Subcutaneous abdominal adipose tissue (tissue), 5 donors: ENCODE data around the gene TVP23A.
"Not testable (repeated sequence)": the region's sequence is repeated elsewhere in the genome, so short reads cannot be mapped to it uniquely, and the experiment has no call there.

Source experiments
- H3K27ac ChIP-seq: one replicate; pipeline ENCODE4 v1.7.0; 2013; ENCODE audit warnings: low read depth, mild to moderate bottlenecking, inconsistent platforms, low read length, moderate library complexity
- H3K27me3 ChIP-seq, 5 donors: one replicate each; pipeline ENCODE4 v1.7.0; 2013; ENCODE audit warnings: low read length in 5 of 5, inconsistent platforms in 1 of 5; ENCODE audit not compliant: control insufficient read depth in 5 of 5, insufficient read depth in 4 of 5
- H3K36me3 ChIP-seq, 5 donors: one replicate each; pipeline ENCODE4 v1.7.0; 2013; ENCODE audit warnings: low read length in 5 of 5; ENCODE audit not compliant: control insufficient read depth in 5 of 5, insufficient read depth in 5 of 5
- H3K4me1 ChIP-seq, 5 donors: one replicate each; pipeline ENCODE4 v1.7.0; 2013; ENCODE audit warnings: low read length in 5 of 5, mild to moderate bottlenecking in 3 of 5, moderate library complexity in 1 of 5; ENCODE audit not compliant: control insufficient read depth in 5 of 5, insufficient read depth in 5 of 5
- H3K4me3 ChIP-seq, 5 donors: one replicate each; pipeline ENCODE4 v1.7.0; 2013; ENCODE audit warnings: low read length in 5 of 5, low read depth in 1 of 5
- H3K9ac ChIP-seq, 5 donors: one replicate each; pipeline ENCODE4 v1.7.0; 2013; ENCODE audit warnings: low read length in 5 of 5, mild to moderate bottlenecking in 4 of 5, moderate library complexity in 3 of 5
- H3K9me3 ChIP-seq, 5 donors: one replicate each; pipeline ENCODE4 v1.7.0; 2013; ENCODE audit warnings: low read length in 5 of 5; ENCODE audit not compliant: control insufficient read depth in 5 of 5
- donor health status: healthy.
- donor health status: healthy.
- donor health status: healthy.
- donor health status: healthy.
- donor health status: healthy.

Gene TVP23A

DNA sequence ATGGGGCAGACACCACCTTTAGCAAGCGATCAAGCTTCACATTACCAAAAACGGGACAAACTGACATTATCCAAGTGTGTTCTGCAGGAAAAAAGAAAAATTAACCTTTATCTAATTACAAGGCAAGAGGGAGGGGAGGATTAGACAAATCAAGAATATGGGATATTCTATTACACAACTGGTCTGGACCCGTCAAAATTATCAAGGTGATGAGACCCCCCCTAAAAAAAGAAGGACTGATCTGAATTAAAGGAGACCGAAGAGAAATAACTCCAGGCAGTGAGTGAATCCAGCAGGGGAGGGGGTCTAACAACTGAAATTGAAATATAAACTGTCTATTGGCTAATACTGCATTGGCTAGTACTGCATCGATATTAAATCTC is 75.4 kb downstream of the TVP23A start:
- Histone ChIP-seq H3K27me3 (peaks cover 0 to 3% (median 0%) of the 10 kb centered on the region in 5 donors), H3K27ac (peak overlapping the region; percentile 98), H3K4me1 (peaks cover 5 to 33% (median 27%) of the 10 kb centered on the region in 5 donors), H3K36me3 (peaks cover 0 to 15% (median 11%) of the 10 kb centered on the region in 5 donors), H3K9me3 (no peaks in the 10 kb centered on the region), H3K9ac (peak overlapping the region; percentile 10 to 99 (median 95)), H3K4me3 (peak overlapping the region; percentile 25 to 85 (median 79))

DNA sequence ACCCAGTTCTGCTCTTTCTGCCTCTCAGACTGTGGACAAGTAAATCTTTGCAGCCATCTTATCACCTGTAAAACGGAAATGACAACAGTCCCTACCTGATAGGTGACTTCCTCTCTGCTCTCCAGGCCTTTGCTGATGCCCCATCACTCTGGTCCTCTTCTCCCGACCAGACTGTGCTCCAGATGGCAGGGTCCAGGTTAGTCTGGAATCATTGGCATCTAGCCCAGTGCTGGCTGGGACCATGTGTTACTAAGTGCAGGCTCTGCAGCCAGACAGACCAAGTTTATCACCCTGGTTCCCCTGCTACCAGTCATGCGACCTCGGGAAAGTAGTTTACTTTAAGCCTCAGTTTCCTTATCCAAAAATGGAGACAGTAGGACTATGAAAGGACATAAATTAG is 76.8 kb downstream of the TVP23A start:
- Histone ChIP-seq H3K4me3 (no peak overlapping the region), H3K4me1 (peaks cover 7 to 44% (median 36%) of the 10 kb centered on the region in 5 donors), H3K27ac (no peak overlapping the region), H3K9ac (no peak overlapping the region), H3K36me3 (peaks cover 0 to 4% (median 0%) of the 10 kb centered on the region in 5 donors), H3K27me3 (peaks cover 0 to 3% (median 0%) of the 10 kb centered on the region in 5 donors), H3K9me3 (no peaks in the 10 kb centered on the region)

DNA sequence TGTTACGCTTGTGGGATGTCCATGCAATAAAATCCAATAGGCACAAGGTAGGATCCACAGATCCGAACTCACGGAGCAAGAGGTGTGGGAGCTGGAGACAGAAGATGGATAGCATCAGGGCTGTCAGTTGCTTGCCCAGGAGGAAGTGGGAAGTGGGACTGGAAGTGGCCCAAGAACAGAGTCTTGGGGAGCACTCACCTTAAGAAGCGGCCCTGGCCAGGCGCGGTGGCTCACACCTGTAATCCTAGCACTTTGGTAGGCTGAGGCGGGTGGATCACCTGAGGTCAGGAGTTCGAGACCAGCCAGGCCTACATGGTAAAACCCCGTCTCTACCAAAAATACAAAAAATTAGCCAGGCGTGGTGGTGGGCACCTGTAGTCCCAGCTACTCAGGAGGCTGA is 77.3 kb downstream of the TVP23A start:
- peaks cover 7 to 43% (median 34%) of the 10 kb centered on the region in 5 donors for H3K4me1 ChIP-seq
- not testable (repeated sequence) for H3K27ac ChIP-seq, H3K27me3 ChIP-seq, H3K9me3 ChIP-seq, H3K9ac ChIP-seq, H3K36me3 ChIP-seq, H3K4me3 ChIP-seq

DNA sequence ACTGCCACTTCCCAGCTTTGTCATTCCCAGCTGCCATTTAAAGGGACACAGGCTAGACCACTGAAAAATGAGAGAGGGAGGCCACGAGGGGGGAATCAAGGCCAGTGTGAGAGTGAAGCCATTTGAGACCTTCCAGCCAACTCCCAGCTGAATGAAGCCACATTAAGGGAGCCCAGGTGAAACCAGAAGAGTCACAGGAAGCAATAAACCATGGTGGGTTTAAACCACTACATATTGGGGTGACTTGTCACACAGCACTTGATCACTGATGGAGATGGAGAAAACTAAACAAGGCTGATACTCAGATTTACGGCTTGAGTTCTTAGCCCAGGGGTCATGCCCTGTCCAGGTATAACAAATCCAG is 77.8 kb downstream of the TVP23A start:
- Histone ChIP-seq H3K27ac (no peak overlapping the region), H3K27me3 (peaks cover 0 to 3% (median 0%) of the 10 kb centered on the region in 5 donors), H3K4me3 (no peak overlapping the region), H3K9ac (no peak overlapping the region), H3K9me3 (no peaks in the 10 kb centered on the region), H3K36me3 (no peaks in the 10 kb centered on the region), H3K4me1 (peaks cover 7 to 39% (median 32%) of the 10 kb centered on the region in 5 donors)

DNA sequence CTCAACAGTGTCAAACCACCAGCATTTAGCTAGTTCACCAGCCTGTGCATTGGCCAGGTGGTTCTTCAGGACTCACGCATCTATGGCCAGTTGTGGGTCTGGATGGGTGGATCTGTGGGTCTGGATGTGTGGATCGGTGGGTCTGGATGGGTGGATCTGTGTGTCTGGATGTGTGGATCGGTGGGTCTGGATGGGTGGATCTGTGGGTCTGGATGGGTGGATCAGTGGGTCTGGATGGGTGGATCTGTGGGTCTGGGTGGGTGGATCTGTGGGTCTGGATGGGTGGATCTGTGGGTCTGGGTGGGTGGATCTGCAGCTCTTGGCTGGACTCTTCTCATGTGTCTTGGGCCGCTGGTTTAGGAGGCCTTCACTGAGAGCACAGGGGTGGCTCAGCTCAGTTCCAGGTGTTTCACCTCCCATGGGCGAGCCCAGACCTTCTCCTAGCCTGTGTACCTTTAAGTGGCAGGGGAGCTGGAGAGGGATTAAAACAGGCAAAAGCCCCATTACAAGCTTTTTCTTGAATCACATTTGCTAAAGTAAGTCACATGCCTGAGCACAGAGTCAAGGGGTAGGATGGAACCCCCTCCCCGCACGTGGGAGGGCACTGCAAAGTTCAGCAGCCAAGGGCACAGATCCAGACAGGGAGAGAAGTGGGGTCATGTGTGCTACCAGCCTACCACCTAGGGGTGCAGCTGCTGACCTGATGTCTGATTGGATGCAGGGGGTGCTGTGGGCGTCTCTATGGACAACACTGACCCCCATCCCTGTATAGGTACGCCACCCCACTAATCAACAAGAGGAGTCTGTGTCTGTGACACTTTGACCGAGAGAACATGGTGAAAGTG is 78.4 kb downstream of the TVP23A start:
- no peak overlapping the region for H3K27ac ChIP-seq

DNA sequence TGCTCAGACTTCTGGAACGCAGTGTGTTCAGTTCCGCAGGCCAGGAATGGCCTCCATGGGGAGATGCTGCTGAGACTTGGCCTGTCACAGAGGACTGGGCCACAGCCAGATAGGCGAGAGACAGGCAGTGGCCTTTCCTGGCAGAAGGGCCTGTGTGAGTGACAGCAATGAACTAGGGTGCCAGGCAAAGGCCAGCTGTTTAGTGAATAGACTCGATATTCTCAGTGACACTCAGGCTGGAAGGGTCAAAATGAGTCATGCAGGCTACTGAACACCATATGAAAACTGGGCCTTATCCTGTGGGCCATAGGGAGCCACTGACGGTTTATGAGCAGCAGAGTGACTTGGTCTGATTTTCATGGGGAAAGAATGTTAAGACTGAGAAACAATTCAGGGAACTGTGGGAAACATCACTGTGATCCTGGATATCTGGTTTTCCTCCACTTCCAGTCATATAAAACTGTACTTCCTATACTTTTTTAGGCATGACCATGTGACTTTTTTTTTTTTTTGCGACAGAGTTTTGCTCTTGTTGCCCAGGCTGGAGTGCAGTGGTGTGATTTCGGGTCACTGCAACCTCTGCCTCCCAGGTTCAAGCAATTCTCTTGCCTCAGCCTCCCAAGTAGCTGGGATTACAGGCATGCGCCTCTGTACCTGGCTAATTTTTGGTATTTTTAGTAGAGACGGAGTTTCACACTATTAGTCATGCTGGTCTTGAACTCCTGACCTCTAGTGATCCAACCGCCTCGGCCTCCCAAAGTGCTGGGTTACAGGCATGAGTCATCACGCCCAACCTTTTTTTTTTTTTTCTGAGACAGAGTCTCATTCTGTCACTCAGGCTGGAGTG is 80.1 kb downstream of the TVP23A start:
- no peaks in the 10 kb centered on the region for H3K27me3 ChIP-seq
- H3K27ac ChIP-seq: peak overlapping the region; percentile 82
- H3K4me3 ChIP-seq: no peak overlapping the region
- peaks cover 5 to 24% (median 22%) of the 10 kb centered on the region in 5 donors for H3K4me1 ChIP-seq
- no peaks in the 10 kb centered on the region for H3K9me3 ChIP-seq
- H3K9ac ChIP-seq: peak overlapping the region in 3 of 5 donors; percentile 4 to 56 (median 20)
- no peaks in the 10 kb centered on the region for H3K36me3 ChIP-seq

More for the DNA sequence above, 78.4 kb downstream of the TVP23A start:
- peaks cover 0 to 3% (median 0%) of the 10 kb centered on the region in 5 donors for H3K27me3 ChIP-seq
- H3K9ac ChIP-seq: no peak overlapping the region
- no peak overlapping the region for H3K4me3 ChIP-seq
- no peaks in the 10 kb centered on the region for H3K9me3 ChIP-seq
- peaks cover 7 to 33% (median 32%) of the 10 kb centered on the region in 5 donors for H3K4me1 ChIP-seq
- H3K36me3 ChIP-seq: no peaks in the 10 kb centered on the region

DNA sequence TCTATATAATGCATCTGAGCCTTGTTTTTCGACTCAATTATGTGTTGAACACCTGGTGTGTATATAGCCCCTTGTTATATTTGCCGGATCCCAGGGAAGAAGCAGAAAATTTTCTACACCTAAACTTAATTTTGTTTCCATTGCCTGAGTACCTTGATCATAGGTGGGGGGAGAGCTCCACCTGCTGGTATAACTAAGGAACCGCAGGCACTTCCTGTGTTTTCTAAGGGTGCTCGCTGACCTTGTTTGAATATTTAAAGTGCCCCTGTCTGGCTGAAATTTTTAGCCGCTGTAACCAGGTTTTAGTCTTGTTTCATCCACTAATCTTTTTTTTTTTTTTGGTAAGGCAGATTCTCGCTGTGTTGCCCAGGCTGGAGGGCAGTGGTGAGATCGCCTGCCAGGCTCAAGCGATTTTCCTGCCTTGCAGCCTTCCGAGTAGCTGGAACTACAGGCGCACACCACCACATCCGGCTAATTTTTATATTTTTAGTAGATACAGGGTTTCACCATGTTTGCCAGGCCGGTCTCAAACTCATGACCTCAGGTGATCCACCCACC is 81.4 kb downstream of the TVP23A start:
- peak overlapping the region in 3 of 5 donors; percentile 3 to 36 (median 22) for H3K4me3 ChIP-seq
- H3K4me1 ChIP-seq: peaks cover 5 to 20% (median 17%) of the 10 kb centered on the region in 5 donors
- no peaks in the 10 kb centered on the region for H3K27me3 ChIP-seq
- H3K9me3 ChIP-seq: no peaks in the 10 kb centered on the region
- H3K9ac ChIP-seq: peak overlapping the region in 3 of 5 donors; percentile 38 to 59 (median 56)
- H3K27ac ChIP-seq: peak overlapping the region; percentile 82
- no peaks in the 10 kb centered on the region for H3K36me3 ChIP-seq

DNA sequence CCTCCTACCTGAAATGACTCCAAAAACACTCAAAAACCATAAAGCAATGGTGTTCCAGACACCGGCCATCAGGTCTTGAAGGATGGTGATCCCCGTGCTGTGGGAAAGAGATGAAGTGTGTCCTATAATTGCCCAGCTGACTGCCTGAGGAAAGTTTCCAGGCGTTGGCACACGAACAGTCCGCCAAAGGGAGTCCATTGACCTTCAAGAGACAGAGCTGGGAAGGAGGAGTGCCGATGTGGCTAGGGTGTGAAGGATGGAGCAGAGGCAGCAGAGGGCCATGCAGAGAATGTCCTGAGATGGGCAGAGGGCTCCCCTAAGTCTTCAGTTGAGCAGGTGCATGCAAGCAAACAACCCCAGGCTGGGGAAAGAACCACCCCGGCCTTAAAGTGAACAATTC is 86.8 kb downstream of the TVP23A start:
- Histone ChIP-seq H3K27me3 (peaks cover 0 to 4% (median 0%) of the 10 kb centered on the region in 5 donors), H3K4me1 (peaks cover 0 to 4% (median 0%) of the 10 kb centered on the region in 5 donors), H3K9ac (no peak overlapping the region), H3K27ac (no peak overlapping the region), H3K4me3 (no peak overlapping the region), H3K36me3 (no peaks in the 10 kb centered on the region), H3K9me3 (no peaks in the 10 kb centered on the region)

DNA sequence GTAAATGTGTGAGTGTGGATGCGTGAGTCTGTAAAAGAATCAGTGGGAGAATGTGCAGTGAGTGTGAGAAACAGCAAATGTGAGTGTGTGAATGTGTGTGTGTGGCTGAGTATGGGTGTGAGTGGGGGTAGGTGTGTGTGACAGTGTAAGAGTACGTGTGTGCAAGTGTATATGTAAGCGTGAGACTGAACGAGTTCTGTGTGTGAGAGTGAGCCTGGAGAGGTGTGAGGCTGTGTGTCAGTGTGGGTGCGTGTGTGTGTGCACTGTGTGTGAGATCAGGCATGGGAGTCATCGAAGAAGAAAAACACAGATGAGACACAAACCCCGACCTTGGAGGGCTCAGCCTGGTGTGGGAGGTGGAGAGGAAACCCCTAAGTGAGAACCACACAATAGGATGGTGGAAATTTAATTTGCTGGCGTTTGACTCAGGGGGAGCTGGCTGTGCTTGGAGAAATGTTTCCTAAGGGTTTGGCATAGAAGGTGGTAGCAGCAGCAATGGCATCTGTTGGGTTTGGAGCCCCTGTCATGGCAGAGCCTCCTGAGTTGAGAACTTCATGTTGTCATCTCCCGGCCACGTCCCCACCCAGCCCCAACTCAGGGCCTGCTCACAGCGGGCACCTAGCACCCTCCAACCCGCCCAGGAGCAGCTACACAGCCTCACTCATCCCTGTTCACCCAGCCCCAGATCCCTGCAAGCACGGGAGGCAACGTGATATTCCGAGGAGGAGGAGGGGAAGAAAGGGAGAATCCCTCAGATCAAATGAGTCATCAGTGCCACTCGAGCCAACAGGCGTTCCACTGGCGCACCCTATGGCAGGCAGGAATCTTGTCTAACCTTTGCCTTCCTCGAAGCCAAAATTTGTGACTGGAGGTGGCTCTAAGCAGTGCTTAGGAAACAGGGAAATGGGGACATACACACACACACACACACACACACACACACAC is 89.2 kb downstream of the TVP23A start:
- no peaks in the 10 kb centered on the region for H3K36me3 ChIP-seq
- no peaks in the 10 kb centered on the region for H3K9me3 ChIP-seq
- no peak overlapping the region for H3K4me3 ChIP-seq
- no peak overlapping the region for H3K9ac ChIP-seq
- peaks cover 0 to 4% (median 0%) of the 10 kb centered on the region in 5 donors for H3K4me1 ChIP-seq
- H3K27ac ChIP-seq: no peak overlapping the region
- H3K27me3 ChIP-seq: peaks cover 0 to 4% (median 0%) of the 10 kb centered on the region in 5 donors
